Measurements from ENCODE around the gene ASF1A. TPM values are rescaled to one million over a fixed set of nuclear protein-coding genes. Genes with fewer than 3 reads are reported as not detected.

The ASF1A gene
- total RNA-seq, 1 donor from 2014 or later = 17.9 TPM

DNA sequence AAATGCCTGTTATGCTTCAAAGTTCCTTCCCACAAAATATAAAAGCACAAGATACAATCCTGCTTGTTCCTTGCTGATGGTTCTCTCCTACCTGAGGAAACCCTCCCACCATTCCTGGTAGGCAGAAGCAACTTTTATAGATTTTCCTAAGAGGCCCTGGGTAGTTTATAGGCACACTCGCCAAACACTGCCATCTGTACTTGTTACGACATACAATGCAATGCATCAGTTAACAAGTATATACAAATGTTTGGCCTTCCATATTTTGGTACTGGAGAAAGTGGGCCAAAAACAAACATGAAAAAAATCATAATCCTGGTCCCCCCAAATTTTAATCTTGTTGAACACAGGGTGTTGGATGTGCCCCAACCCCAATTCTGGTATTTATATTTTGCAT is 24.4 kb downstream of the ASF1A start:
- no peaks in the 10 kb centered on the region for H3K36me3 ChIP-seq (ENCODE audit: control insufficient read depth, insufficient read depth, low read length)
- H3K27me3 ChIP-seq (ENCODE audit: control insufficient read depth, insufficient read depth, low read length) = no peaks in the 10 kb centered on the region
- DNase-seq (ENCODE audit: low read depth) = no peak
- TF ChIP-seq CTCF (IDR thresholded peaks at IDR 0.05; ENCODE audit: insufficient read depth, low read length, poor library complexity, severe bottlenecking) = no peak
- no peak overlapping the region for H3K4me3 ChIP-seq (ENCODE audit: low read depth, low read length)

DNA sequence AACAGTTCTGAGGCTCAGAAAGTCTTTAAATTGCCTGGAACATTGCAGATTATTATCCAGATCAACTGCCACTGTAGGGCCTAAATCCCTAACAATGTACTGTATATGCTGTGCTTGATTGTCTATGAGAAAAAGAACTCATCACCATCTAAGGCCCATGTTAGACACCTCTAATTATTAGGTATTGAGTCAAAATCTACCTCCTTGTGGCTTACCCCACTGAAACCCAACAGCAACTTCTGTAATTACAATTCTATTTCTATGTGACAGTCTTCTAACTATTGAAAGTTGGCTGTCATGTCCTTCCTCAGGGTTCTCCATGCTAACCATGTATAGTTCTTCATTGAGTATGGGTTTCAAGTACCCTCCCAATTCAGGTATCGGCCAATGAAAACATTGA is 27.1 kb downstream of the ASF1A start:
- DNase-seq (ENCODE audit: low read depth) = no peak
- H3K4me3 ChIP-seq (ENCODE audit: low read depth, low read length) = no peak overlapping the region
- H3K36me3 ChIP-seq (ENCODE audit: control insufficient read depth, insufficient read depth, low read length) = no peaks in the 10 kb centered on the region
- TF ChIP-seq CTCF (IDR thresholded peaks at IDR 0.05; ENCODE audit: insufficient read depth, low read length, poor library complexity, severe bottlenecking) = no peak
- no peaks in the 10 kb centered on the region for H3K27me3 ChIP-seq (ENCODE audit: control insufficient read depth, insufficient read depth, low read length)

DNA sequence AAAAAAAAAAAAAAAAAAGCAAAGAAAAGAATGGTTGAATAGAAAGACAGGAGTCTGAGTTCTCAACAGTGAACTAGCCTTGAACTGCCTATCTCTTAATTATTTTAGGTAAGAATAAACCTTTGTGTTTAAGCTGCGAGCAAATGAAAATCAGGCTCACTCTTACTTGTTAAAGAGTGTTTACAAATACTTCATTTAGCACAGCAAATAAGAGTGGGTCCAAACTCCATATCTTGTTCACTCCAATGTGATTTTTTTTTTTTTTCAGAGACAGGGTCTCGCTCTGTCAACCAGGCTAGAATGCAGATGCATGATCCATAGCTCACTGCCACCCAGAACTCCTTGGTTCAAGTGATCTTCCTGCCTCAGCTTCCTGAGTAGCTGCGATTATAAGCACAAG is 29.1 kb downstream of the ASF1A start:
- DNase-seq (ENCODE audit: low read depth) = no peak
- Histone ChIP-seq H3K36me3 (ENCODE audit: control insufficient read depth, insufficient read depth, low read length) (no peaks in the 10 kb centered on the region), H3K4me3 (ENCODE audit: low read depth, low read length) (no peak overlapping the region), H3K27me3 (ENCODE audit: control insufficient read depth, insufficient read depth, low read length) (no peaks in the 10 kb centered on the region)
- no peak for TF ChIP-seq CTCF (IDR thresholded peaks at IDR 0.05; ENCODE audit: insufficient read depth, low read length, poor library complexity, severe bottlenecking)

DNA sequence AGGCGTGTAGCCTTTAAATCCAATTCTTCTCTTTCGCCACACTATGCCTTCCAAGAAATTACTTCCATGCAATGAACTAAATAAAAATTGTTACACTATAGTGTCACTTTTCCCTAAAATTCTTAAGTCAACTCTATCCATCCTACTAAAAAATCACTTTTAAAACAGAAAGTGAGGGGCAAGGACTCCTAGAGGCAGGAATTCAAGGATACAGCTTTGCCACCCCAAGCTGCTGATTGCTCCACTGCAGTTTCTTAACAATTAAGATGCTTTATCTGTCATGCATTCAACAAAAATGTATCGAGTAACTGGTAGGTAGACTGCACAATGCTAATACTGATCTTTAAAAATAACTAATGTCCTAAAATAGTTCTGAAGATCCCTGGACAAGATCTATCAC is 36.7 kb downstream of the ASF1A start:
- H3K36me3 ChIP-seq (ENCODE audit: control insufficient read depth, insufficient read depth, low read length) = no peaks in the 10 kb centered on the region
- H3K27me3 ChIP-seq (ENCODE audit: control insufficient read depth, insufficient read depth, low read length) = no peaks in the 10 kb centered on the region
- H3K4me3 ChIP-seq (ENCODE audit: low read depth, low read length) = no peak overlapping the region
- TF ChIP-seq CTCF (IDR thresholded peaks at IDR 0.05; ENCODE audit: insufficient read depth, low read length, poor library complexity, severe bottlenecking) = no peak
- DNase-seq (ENCODE audit: low read depth) = no peak

DNA sequence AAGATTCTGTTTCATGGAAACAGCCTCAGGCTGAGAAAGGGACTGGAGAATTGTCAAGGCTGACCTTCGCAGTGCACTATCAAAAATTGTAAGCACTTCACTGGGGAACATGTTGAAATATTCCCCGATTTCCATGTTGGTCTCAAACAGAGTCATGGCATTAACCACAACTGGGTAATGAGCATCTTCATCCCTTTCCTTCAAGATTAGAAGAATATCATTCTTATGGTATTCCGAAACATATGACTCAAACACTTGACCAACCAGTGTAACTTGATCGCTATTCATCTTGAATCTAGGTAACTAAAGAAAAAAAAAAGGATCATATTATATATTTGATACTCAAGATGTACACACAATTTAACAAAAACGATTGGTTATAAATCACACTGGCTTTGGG is 37.5 kb downstream of the ASF1A start:
- no peak for TF ChIP-seq CTCF (IDR thresholded peaks at IDR 0.05; ENCODE audit: insufficient read depth, low read length, poor library complexity, severe bottlenecking)
- H3K4me3 ChIP-seq (ENCODE audit: low read depth, low read length) = no peak overlapping the region
- DNase-seq (ENCODE audit: low read depth) = no peak
- no peaks in the 10 kb centered on the region for H3K27me3 ChIP-seq (ENCODE audit: control insufficient read depth, insufficient read depth, low read length)
- H3K36me3 ChIP-seq (ENCODE audit: control insufficient read depth, insufficient read depth, low read length) = no peaks in the 10 kb centered on the region

GRCh38 chr6:118932421-118932820 is 38.5 kb downstream of the ASF1A start:
- Histone ChIP-seq H3K27me3 (ENCODE audit: control insufficient read depth, insufficient read depth, low read length) (no peaks in the 10 kb centered on the region), H3K4me3 (ENCODE audit: low read depth, low read length) (no peak overlapping the region), H3K36me3 (ENCODE audit: control insufficient read depth, insufficient read depth, low read length) (no peaks in the 10 kb centered on the region)
- TF ChIP-seq CTCF (IDR thresholded peaks at IDR 0.05; ENCODE audit: insufficient read depth, low read length, poor library complexity, severe bottlenecking) = no peak
- no peak for DNase-seq (ENCODE audit: low read depth)
